Progenitor cell of endocrine pancreas (in vitro differentiated cells): ENCODE results near the gene POLR3C. TPM values are rescaled to one million over a fixed set of nuclear protein-coding genes. Genes with fewer than 3 reads are reported as not detected.

Experiments used
- DNase-seq: peaks from one replicate; pipeline ENCODE4 v3.0.0; 2021; ENCODE audit warnings: low spot score; ENCODE audit not compliant: unreplicated experiment
- H3K27ac Mint-ChIP-seq: 2 replicates; pipeline ENCODE4 v1.8.0; 2021; ENCODE audit warnings: mild to moderate bottlenecking, moderate library complexity, mixed read lengths
- H3K27me3 Mint-ChIP-seq: 2 replicates; pipeline ENCODE4 v1.8.0; 2021; ENCODE audit warnings: mixed read lengths
- H3K36me3 Mint-ChIP-seq: 2 replicates; pipeline ENCODE4 v1.8.0; 2022; ENCODE audit warnings: mixed read lengths; ENCODE audit not compliant: insufficient read depth
- H3K4me1 Mint-ChIP-seq: 2 replicates; pipeline ENCODE4 v1.8.0; 2021; ENCODE audit warnings: low read depth, mixed read lengths
- H3K4me3 Mint-ChIP-seq: 2 replicates; pipeline ENCODE4 v1.8.0; 2021; ENCODE audit warnings: low read depth, mild to moderate bottlenecking, moderate library complexity, mixed read lengths
- H3K9me3 Mint-ChIP-seq: 2 replicates; pipeline ENCODE4 v1.8.0; 2021; ENCODE audit warnings: low read depth, mixed read lengths
- total RNA-seq: library from RNA; stranded (reverse); gene quantifications from 2 replicates; pipeline ENCODE4 v1.2.1, GENCODE V29; 2021
- TF ChIP-seq, protein P1 (sequence below): fragments of 200-600 bp; sonication (generic); IDR thresholded peaks from one replicate; pipeline ENCODE4 v1.5.0; 2021; ENCODE audit warnings: antibody characterized with exemption, mild to moderate bottlenecking; ENCODE audit not compliant: unreplicated experiment

Gene POLR3C
- total RNA-seq, 1 donor from 2014 or later, result 34.0 TPM

DNA sequence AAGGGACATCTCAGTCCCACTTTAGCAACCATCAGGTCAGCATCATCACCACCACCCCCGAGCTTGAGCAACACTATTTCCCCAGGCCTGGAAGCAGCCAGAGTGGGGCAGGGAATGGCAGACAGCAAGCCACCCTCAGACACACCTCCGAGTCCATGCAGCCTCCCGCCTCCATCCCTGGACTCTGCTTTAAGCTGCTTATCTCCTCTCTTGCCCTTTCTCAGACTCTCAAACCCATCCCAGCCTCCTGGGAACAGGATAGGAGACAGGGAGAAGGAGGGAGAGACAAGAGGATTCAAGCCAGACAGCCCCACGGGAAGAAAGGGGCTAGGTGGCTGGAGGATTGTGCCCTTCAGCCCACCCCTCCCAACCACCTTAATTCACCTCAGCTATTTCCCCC lies 33.2 kb downstream of the POLR3C start:
- no peaks in the 10 kb centered on the region for H3K9me3 Mint-ChIP-seq
- H3K36me3 Mint-ChIP-seq, result peaks cover 9% of the 10 kb centered on the region
- peaks cover 5% of the 10 kb centered on the region for H3K4me1 Mint-ChIP-seq
- H3K4me3 Mint-ChIP-seq, result no peak overlapping the region
- TF ChIP-seq, protein P1, sequence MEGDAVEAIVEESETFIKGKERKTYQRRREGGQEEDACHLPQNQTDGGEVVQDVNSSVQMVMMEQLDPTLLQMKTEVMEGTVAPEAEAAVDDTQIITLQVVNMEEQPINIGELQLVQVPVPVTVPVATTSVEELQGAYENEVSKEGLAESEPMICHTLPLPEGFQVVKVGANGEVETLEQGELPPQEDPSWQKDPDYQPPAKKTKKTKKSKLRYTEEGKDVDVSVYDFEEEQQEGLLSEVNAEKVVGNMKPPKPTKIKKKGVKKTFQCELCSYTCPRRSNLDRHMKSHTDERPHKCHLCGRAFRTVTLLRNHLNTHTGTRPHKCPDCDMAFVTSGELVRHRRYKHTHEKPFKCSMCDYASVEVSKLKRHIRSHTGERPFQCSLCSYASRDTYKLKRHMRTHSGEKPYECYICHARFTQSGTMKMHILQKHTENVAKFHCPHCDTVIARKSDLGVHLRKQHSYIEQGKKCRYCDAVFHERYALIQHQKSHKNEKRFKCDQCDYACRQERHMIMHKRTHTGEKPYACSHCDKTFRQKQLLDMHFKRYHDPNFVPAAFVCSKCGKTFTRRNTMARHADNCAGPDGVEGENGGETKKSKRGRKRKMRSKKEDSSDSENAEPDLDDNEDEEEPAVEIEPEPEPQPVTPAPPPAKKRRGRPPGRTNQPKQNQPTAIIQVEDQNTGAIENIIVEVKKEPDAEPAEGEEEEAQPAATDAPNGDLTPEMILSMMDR, result no peak
- no peaks in the 10 kb centered on the region for H3K27me3 Mint-ChIP-seq
- H3K27ac Mint-ChIP-seq, result no peak overlapping the region
- no peak for DNase-seq

DNA sequence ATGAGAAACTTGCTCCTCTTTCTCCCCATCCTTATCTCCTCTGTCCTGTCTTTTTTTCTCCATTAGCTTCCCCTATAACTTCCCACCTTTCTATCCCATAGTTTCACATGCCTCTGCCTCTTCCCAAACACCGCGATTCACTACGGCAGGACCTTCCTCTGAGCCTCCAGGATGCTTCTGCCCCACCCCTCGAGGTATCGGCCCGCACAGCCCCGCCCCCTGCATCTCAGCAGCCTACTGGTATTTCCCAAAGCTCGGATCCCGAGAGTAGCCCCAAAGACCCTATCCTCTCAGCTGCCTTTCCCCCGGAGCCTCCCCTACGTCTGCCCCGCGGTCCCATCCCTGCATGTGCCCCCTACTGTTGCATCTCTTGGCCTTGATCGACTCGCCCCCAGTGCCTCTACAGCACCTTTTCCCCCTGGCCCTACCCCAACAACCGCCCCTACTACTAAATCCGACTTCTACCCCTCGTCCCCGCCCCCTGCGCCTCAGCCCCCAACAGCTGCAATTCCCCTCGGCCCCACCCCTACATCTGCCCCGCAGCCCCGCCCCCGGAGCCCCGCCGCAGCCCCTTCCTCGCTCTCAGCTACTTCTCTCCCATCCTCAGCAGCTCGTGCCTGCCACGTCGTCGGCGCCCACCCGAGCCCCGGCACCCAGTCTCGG lies 34.4 kb downstream of the POLR3C start:
- H3K4me3 Mint-ChIP-seq, result peak overlapping the region; percentile 96
- TF ChIP-seq, protein P1, result no peak
- peaks cover 5% of the 10 kb centered on the region for H3K4me1 Mint-ChIP-seq
- DNase-seq, result no peak
- peak overlapping the region; percentile 92 for H3K27ac Mint-ChIP-seq
- H3K36me3 Mint-ChIP-seq, result peaks cover 6% of the 10 kb centered on the region
- peaks cover 4% of the 10 kb centered on the region for H3K27me3 Mint-ChIP-seq
- H3K9me3 Mint-ChIP-seq, result no peaks in the 10 kb centered on the region

DNA sequence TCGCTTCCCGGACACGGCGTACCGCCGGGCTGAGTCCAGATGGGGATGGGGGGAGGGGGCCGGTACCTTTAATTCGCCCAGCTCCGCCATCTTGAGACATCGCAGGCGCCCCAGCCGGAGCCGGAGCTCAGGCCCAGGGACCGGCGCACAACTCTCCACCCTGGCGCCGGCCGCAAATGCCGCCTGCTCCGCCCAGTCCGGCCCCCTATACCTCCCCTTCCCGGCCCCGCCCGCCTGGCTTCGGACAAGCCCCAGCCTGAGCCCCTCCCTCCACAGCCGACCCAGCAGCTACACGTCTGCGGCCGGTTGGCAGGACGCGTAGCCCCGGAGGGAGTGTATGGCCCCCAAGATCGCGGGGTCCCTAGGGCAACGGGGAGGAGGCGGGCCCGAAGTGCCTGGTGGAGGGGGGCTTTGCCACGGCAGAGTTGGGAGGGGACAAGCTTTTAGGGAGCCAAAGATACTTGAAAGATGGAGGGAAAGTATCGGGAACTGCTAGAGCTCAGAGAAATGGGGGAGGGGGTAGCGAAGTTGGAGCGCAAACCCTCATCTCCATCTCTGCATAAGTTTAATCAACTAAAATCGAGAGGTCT lies 35.0 kb downstream of the POLR3C start, which contains the start of gene PIAS3:
Gene PIAS3 (minus strand): TSS at position 181 of the 590 bp plus-strand sequence. CDS start 91 bp downstream, at position 90.
- peak within 1 kb of the TSS; percentile 96 for H3K4me3 Mint-ChIP-seq
- peaks cover 4% of the 10 kb centered on the region for H3K36me3 Mint-ChIP-seq
- peaks cover 5% of the 10 kb centered on the region for H3K4me1 Mint-ChIP-seq
- TF ChIP-seq, protein P1, result no peak
- H3K27ac Mint-ChIP-seq, result peak within 1 kb of the TSS; percentile 96
- H3K27me3 Mint-ChIP-seq, result peaks cover 9% of the 10 kb centered on the region
- peak; percentile 90 for DNase-seq
- H3K9me3 Mint-ChIP-seq, result no peaks in the 10 kb centered on the region

DNA sequence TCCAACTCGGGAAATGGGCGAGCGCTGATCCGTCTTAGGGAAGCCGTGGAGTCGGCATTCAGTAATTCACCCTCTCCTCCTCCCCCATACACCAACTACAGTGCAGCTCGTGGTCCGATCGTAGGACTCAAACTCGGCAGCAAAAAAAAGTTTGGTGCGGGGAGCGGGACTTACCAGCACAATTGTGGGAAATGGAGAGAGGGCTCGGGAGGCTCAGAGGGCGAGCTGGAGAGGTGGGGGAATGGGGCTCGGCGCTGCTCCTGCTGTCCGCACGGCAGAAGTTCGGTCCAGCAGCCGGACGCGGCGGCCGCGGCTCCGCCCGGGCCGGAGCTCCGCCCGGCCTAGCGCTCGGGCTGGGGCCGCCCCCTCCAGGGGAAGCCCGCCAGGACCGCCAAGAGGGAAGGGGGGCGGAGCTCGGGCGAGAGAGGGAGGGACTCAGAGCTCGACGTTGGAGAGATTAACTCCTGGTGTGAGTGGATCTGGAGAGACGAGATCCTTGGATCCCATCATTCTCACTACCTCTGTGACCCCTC lies 35.6 kb downstream of the POLR3C start:
- Mint-ChIP-seq H3K9me3 (no peaks in the 10 kb centered on the region), H3K27me3 (peaks cover 11% of the 10 kb centered on the region), H3K4me1 (peaks cover 5% of the 10 kb centered on the region), H3K4me3 (peak overlapping the region; percentile 96), H3K36me3 (peaks cover 3% of the 10 kb centered on the region), H3K27ac (peak overlapping the region; percentile 96)
- TF ChIP-seq, protein P1, result peak; percentile 23
- DNase-seq, result peak; percentile 70

DNA sequence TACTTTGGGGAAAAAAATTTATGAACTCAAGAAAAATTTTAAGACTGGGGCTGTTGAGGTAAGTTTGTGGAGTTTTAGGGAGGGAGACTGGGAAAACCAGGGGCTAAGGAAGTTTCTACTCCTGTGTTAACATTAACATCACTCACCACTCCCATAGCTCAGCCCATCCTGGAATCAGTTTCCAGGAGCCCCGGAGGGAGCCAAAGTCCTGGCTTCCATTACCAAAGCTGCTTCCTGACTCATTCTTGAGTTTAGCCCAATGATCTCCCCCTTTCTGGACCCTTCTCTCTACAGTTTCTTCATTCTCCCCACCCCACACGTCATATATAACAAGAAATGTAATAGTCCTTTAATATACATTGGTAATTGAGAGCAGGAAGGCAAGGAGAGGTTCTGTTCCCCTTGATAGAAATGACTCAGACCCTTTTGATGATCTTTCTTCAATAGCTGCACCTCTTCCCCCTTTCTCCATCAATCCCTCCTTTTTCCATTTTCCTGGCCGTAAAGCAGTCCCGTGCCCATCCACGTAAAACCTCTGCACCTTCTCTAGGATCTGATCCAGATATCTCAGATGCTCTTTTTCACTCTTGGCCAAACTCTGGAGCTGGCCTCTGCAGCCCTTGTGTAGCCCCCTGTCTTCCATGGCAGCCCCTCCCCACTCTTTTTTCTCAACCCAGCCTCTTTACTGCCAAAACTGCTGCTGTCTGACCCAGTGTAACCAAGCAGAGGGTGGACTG lies 39.5 kb downstream of the POLR3C start:
- no peaks in the 10 kb centered on the region for H3K9me3 Mint-ChIP-seq
- H3K27ac Mint-ChIP-seq, result no peak overlapping the region
- no peaks in the 10 kb centered on the region for H3K36me3 Mint-ChIP-seq
- H3K4me1 Mint-ChIP-seq, result peaks cover 3% of the 10 kb centered on the region
- H3K27me3 Mint-ChIP-seq, result peaks cover 25% of the 10 kb centered on the region
- H3K4me3 Mint-ChIP-seq, result no peak overlapping the region
- TF ChIP-seq, protein P1, result no peak
- no peak for DNase-seq
